GM21786 (cell line): ENCODE data around the gene SRPX2.

ENCODE experiments used
- ATAC-seq: cut with Tn5 transposase; IDR thresholded peaks from one replicate; pipeline ENCODE4 v1.9.1; 2021; ENCODE audit not compliant: unreplicated experiment

SRPX2 gene, protein sequence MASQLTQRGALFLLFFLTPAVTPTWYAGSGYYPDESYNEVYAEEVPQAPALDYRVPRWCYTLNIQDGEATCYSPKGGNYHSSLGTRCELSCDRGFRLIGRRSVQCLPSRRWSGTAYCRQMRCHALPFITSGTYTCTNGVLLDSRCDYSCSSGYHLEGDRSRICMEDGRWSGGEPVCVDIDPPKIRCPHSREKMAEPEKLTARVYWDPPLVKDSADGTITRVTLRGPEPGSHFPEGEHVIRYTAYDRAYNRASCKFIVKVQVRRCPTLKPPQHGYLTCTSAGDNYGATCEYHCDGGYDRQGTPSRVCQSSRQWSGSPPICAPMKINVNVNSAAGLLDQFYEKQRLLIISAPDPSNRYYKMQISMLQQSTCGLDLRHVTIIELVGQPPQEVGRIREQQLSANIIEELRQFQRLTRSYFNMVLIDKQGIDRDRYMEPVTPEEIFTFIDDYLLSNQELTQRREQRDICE

DNA sequence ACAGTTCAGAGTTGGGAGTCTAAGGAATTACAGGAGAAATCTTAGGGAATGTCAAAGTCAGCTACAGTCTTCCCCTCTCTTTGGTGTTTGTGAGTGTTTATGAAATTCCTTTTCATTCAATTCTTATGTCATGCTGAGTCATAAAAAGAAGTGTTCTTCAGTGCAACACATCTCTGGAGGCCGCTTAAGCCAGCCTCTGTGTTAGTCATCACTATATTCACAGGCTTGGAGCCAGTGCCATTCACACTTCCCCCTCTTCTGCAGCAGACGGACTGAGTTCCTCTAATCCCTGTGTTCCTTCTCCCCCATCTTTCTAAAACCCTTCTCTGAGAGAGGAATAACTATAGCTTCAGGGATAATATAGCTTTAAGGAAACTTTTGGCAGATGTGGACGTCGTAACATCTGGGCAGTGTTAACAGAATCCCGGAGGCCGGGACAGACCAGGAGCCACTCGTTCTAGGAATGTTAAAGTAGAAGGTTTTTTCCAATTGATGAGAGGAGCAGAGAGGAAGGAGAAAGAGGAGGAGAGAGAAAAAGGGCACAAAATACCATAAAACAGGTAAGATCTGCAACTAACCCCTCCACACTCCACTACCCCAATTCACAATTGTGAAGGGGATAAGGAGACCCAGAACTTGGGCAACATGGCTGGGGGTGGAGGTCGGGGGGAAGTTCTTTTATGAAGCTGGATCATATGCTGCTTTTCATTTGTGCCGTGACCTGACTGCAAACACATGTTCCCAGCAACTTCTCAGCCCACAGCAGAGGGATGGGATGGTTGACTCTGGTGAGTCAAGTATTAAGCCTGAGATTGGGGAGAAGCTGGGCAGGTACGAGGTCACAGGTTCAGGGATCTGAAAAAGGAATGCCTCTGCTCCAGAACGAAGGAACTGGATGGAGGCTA, at the start of gene SRPX2:
SRPX2 (plus strand) TSS at position 244 of the 905 bp plus-strand sequence. CDS start 2,124 bp downstream, outside the sequence.
- no peak for ATAC-seq

DNA sequence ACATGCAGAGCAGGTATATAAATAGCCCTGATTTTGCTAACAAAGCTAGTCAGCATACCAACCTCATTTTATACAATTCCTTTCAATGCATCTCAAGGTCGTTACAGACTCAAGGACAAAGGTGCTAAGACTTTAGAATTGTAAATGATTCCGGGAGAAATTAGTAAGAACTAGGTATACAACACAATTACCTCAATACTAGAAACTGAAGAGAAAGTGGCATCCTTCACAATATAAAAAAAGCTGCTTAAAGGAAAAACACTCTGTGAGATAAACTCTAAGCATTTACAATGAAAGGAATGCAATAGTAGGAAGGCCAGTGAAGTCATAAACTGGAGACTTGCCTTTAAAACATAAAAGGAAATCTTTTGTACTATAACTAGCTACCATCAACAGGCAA, 47.4 kb upstream of the SRPX2 start:
- no peak for ATAC-seq

DNA sequence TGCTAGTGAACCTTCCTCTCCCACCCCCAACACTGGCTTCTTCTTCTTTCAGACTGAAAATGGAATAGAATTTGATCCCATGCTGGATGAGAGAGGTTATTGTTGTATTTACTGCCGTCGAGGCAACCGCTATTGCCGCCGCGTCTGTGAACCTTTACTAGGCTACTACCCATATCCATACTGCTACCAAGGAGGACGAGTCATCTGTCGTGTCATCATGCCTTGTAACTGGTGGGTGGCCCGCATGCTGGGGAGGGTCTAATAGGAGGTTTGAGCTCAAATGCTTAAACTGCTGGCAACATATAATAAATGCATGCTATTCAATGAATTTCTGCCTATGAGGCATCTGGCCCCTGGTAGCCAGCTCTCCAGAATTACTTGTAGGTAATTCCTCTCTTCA, 44.5 kb upstream of the SRPX2 start:
- ATAC-seq = no peak

DNA sequence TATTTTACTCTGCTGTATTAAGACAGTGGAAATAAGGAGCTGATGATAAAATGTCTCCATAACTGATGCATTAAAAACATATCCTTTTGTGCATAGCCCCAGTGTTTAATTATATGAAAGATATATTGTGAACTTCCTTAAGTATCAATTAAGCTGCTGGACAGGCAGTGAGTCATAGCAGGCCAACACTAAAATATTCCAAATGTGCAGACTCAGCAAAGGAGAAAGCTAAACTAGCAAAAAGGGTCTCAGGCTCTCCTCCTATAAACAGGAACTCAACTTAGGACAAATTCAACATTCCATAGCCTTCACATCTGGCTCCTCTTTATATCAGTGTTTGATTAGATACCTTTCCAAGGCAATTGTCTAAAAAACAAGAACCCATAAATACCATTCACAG, 43.7 kb upstream of the SRPX2 start:
- ATAC-seq = no peak

DNA sequence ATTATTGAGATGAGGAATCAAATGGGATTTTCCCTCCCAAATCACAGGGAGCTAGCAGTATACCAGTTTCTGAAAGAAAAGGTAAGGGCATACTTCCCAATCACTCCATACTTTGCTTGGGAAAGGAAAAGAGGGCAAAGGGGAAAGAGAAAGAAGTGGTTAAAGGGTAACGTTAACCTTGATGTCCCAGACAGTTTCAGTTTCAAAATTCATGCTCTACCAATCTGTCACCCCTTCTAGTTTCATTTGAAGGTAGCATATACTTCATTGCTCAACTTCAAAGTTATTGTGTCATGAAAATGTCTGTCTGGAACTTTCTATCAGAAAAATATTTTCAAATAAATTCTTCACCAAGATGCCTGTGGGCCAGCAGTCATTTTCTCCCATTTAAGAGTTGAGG, 43.2 kb upstream of the SRPX2 start:
- no peak for ATAC-seq

DNA sequence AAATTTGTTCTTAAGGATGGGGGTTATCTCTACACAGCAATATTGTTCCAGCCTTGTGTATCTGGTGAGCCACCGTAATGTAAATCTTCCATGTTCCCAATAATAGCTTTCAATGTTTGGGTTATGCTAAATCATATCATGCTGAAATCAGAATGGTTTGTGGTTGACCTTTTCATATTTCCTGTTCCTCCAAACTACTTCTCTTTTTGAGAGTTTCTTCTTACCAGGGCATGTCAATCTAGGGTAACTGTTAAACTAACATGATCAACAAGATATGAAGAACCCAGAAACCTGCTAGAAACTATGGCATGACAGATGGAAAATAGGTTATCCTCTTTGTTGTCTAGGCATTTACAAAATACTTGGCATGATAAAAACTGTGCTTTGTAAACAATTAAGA, 37.2 kb upstream of the SRPX2 start:
- no peak for ATAC-seq

DNA sequence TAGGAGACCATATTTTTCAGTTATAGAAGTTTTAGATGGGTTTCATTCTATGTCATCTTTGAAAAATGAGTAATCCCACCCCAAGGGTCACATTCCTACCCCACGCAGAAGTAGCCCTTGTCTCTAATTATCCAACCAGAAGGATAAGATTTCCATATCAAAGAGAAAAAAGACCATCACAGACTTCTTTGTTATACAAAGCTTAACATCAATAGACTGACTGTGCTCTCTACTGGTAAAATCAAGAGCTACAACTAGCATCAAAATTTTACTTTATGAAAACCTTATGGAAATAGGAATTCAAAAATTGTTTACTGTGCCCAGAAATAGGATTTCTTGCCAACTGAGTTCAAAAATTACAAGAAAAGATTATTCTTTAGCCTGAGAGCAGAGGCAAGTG, 34.4 kb upstream of the SRPX2 start:
- no peak for ATAC-seq

DNA sequence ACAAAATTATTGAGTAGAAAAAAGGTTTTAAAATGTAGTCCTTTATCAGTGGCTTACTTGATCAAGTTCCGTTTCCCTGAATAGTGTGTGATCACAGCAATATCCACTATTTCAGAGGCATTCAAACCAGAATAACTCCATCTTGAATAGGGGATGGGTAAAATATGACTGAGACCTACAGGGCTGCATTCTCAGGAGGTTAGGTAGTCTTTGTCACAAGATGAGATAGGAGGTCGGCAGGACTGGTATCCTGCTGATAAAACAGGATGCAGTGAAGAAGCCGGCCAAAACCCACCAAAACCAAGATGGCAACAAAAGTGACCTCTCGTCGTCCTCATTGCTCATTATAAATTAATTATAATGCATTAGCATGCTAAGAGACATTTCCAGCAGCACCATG, 32.0 kb upstream of the SRPX2 start:
- ATAC-seq = no peak

DNA sequence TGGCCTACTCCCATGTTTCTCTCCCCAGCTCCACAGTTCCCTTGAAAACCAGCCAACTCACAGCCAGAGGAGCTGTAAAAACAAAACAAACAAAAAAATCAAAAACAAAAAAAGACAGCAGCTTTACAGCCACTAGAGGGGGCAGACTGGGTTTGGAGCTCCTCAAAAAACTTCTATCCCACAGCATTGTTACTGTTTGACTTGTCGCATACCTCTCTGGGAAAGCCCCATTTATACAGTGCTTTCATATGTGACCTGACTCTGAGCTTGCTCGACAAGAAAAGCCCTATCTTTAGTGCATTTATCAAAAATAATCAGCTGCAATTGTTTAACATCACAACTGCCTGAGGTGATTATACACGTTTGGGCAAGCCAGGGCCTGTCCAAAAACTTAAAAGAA, 29.0 kb upstream of the SRPX2 start:
- ATAC-seq = peak; percentile 100

DNA sequence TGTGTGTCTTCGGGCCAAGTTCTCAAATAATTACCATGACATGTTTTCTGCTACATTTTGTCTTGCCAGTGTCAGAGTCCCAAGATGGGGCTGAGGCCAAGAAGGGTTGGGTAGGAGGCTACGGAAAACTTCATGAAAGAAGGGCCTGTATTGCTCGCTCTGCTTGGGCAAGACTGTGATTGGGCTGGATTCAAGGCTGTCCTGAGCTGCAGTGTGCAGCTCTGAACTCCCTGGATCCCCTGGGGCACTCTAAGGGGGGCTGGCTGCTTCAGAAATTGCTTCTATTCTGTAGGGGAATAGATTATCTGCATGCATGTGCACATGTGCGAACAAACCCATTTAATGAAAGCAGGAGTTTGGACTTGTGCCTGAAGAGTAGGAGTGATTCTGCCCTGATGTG, 21.0 kb upstream of the SRPX2 start:
- no peak for ATAC-seq

DNA sequence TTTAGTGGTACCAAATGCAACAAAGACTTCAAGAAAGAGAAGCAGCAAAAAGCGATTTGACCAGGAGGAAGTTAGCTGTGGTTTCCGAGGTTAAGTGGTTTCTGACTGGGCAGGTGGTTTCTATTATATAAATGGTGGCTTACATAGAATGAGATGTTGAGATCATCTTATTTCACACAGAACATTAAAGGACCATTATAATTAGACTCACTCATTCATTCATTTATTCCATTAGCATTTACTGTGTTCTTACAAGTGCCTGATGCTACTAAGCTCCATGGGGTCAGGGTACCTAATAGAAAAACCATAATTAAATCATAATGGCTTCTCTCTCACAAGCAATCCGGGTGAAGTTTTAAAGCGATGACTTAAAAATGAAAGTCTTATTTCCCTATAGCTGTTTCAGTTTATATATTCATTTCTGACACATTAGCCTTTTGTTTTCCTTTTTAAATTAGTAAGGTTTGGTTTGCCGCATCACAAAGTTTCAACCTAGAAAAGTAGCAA, 18.0 kb upstream of the SRPX2 start:
- peak; percentile 94 for ATAC-seq

DNA sequence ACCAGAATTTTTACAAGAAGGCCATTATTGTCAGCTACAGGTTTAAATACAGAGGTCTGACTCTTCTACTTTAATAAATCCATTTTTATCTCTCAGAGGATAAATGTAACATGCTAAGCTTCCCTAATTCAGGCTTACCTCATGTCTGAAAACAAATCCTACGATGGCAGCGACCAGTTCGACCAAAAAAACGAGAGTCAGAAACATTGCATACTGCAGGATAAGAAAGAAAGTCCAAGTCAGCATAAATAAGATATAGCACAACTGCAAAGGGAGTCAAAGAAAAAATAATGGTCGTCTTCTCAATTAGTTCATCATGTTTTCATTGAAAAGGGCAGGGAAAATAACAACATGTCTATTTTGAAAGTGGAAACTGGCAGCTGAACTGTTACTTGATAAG, 9.0 kb upstream of the SRPX2 start:
- ATAC-seq = no peak

DNA sequence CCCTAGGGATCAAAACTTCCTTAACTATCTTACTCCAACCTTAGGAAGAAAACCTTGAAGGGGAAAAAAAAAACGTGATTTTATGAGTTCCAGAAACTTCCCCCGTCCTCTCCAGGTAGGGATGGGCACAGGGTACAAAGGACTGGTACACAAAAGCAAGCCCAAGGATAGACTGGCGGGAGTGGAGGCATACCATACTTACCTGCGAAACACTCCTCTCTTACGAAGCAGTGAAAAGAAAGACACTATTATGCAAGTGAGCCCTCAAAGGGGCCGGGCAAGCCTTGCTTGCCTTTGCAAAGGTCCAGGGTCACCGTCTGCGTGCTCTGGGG, 8.0 kb upstream of the SRPX2 start:
- ATAC-seq = no peak

DNA sequence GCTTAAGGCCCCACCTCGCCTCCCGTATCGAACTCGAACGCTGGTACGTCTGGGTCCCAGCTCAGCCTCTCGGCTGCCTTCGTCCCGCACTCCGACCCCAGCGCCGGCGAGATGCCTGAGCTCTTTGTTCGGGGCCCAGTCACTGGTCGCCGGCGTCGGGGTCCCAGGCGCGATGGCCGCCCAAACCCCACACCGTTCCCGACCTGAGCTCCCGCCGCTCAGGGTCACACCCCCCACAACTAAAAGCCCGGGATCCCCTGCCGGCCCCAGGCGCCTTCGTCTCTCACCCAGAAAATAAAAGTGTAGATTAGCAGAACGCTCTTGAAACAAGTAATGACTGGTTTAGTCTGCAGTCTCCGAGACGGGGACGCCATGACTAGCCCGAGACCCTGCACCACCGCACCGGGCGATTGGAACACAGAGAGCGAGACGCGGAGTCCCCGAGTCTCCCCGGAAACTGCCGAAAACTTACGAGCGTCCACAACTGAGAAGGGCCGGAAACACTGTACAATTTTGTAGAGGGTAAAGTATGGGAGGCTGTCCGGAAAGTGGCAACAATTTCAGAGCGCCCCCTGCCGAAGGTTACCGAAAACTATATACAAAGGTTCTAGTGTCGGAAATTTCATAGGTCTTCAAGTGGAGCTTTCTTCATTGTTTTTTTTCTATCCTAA, 7.5 kb upstream of the SRPX2 start, which contains the start of gene TSPAN6:
TSPAN6 (minus strand) TSS at position 486 of the 671 bp plus-strand sequence; CDS start at position 374, 112 bp downstream.
- ATAC-seq = peak; percentile 97

DNA sequence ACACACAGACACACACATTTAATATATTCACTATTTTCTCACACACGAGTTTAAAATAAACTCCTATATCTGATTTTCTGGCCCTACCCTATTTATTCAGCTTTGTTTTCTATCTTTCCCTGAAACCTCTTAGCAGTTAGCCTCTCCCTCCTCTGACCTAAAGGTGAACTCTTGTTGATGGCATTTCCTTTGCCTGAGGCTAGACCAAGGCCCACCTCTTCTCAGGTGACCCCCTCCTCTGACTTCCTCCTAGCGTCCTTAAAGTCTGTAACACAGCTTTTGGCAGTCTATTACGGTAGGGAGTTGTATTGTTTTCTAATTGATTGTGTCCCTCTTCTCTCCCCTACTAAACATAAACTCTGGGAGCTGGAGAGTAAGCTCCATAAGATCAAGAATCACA, 1.7 kb upstream of the SRPX2 start:
- ATAC-seq = no peak

DNA sequence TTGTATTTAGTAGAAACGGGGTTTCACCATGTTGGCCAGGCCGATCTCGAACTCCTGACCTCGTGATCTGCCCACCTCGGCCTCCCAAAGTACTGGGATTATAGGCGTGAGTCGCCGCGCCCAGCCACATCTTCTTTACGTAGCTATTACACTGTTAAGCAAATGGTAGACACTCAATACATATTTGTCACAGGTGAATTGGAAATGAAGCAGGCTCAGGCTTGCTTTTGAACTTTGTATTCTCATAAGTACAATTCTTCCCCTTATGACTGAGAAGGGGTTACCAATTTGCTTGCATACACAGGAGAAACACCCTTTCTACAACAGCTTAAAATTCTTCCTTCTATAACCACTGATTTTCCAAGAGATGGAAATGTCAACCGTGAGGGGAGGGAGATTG, 787 bp upstream of the SRPX2 start:
- no peak for ATAC-seq

DNA sequence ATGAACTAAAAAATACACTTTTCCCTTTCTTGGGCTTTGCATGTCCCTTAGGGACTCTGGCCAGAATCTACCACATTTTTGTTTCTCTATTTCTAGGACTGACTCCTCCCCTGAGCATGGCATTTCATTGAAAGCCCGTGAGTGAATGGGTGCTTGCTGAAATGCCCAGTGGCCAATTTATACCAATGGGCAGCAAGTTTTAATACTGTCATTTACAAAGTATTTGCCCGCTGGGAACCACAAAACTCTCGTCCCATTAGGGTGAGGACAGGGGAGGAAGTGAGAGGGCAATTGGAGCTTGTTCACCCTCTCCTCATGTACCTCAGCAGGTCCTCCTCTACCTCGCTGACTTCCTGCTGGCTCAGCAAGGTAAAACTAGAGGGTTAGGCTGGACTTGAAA, 1.1 kb downstream of the SRPX2 start:
- no peak for ATAC-seq

DNA sequence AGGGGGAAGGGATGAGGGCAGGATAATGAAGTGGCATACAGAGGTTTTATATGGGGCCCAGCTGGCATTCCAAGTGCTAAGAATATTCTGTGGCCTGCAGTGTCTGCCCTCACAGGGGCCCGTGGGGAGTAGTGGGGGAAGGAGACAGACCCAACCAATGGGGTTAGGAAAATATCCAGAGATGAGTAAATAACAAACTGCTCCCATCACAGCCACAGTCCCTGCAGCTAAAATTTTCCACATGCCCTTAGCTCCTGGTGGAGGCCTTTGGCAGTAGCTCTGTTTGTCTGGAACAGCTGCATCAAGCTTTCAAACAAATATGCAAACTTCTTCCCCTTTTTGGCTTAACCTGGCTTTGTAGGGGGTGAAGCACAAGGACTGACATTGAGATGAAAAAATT, 3.1 kb downstream of the SRPX2 start:
- no peak for ATAC-seq

DNA sequence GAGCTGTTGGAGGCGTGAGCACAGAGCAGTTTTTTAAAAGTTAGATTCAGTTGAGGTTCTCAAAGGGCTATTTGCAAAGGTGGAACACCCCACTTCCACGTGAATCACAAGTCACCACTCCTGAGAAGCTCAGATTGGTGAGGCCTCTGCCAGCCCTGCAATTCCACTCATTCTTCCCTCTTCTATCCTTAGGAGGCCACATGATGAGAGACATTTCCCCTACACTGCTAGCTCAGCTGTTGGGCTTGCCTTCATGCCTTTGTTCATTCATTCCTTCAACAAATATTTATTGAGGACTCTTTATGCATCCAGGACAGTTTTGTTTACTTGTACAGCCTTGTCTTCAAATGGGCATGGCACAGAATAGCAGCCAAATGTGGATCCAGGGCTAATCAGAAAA, 3.7 kb downstream of the SRPX2 start:
- no peak for ATAC-seq

DNA sequence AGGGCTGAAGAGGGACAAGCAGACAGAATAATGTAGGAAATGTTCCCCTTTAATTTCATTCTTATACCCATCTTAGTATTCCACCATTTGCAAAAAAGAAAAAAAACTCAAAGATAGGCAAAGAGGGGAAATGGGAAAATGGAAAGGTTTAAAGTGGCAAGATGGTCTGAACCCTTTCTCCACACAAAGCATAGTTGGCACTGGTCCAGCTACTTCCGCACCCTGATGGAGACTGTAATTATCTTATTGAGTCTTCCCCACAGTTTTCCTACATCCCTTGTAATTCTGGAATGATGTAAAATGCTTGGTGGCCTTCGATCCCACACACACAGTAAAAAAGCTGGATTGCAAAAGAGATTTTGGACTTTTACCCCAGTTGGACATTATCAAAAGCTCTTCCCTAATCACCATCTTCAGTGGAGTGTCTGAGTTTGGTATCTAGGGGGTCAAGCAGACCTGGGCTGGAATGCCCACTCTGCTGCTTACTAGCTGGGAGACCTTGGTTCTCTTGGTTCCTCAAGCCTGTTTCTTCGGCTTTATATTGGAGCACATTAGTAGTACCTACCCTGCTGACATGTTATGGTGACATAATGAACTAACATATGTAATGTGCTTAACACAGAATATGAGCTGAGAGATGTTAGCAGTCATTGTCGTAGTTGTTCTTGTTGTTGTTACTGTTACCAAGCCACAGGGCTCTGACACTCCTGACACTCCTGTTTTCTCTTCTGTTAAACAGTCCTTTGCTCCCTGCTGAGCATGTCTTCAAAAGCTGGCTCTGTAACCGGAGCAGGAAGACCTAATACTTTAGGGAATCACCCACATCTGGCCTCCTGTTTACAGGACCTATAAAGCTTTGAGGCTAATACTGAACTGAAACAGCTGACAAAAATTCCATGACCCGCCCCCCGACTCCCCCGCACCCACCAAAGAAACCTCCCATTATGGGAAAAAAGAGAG, 4.7 kb downstream of the SRPX2 start:
- no peak for ATAC-seq
